Chondrocyte (in vitro differentiated cells): ENCODE measurements around the gene TMEM120B. TPM values are rescaled to one million over a fixed set of nuclear protein-coding genes. Genes with fewer than 3 reads are reported as not detected.

Experiments used
- DNase-seq: peaks from one replicate; pipeline ENCODE4 v3.0.0; 2021; ENCODE audit warnings: mixed read lengths, low spot score
- H3K27ac Mint-ChIP-seq: one replicate; pipeline ENCODE4 v1.8.0; 2021; ENCODE audit warnings: mild to moderate bottlenecking, moderate library complexity, mixed read lengths; ENCODE audit not compliant: unreplicated experiment
- H3K27me3 Mint-ChIP-seq: 2 replicates; pipeline ENCODE4 v1.8.0; 2021; ENCODE audit warnings: low read depth, mixed read lengths
- H3K36me3 Mint-ChIP-seq: 2 replicates; pipeline ENCODE4 v1.8.0; 2021; ENCODE audit warnings: low read depth, mixed read lengths
- H3K4me1 Mint-ChIP-seq: 2 replicates; pipeline ENCODE4 v1.8.0; 2021; ENCODE audit warnings: low read depth, mild to moderate bottlenecking, mixed read lengths
- H3K4me3 Mint-ChIP-seq: one replicate; pipeline ENCODE4 v1.8.0; 2021; ENCODE audit warnings: mild to moderate bottlenecking, moderate library complexity, mixed read lengths; ENCODE audit not compliant: unreplicated experiment
- H3K9me3 Mint-ChIP-seq: 2 replicates; pipeline ENCODE4 v1.8.0; 2021; ENCODE audit warnings: low read depth, mixed read lengths
- CTCF ChIP-seq: fragments of 200-600 bp; sonication (generic); IDR thresholded peaks from 2 replicates; pipeline ENCODE4 v1.5.0; 2021; ENCODE audit warnings: antibody characterized with exemption, mild to moderate bottlenecking, moderate library complexity
- total RNA-seq: library from RNA; stranded (reverse); gene quantifications from 3 replicates; pipeline ENCODE4 v1.2.1, GENCODE V29; 2021

TMEM120B gene
- total RNA-seq, 1 donor from 2014 or later, result 15.3 TPM

DNA sequence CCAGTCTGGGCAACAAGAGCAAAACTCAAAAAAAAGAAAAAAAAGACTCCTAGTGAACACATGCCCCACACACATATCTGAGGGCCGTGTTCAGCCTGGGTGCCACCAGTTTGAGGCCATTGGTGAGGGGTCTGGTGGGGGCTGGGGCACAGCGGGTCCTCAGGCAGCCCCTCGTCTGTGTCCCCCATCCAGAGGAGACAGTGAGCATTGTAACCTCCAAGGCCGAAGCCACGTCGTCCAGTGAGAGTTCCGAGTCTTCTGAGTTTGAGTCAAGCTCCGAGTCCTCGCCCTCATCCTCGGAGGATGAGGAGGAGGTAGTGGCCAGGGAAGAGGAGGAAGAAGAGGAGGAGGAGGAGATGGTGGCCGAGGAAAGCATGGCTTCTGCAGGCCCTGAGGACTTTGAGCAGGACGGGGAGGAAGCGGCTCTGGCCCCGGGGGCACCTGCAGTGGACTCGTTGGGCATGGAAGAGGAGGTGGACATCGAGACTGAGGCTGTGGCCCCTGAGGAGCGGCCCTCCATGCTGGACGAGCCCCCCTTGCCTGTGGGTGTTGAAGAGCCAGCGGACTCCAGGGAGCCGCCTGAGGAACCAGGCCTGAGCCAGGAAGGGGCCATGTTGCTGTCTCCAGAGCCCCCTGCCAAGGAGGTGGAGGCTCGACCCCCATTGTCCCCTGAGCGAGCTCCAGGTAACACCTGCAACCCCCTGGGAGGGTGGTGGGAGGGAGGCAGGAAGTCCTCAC is 106.8 kb downstream of the TMEM120B start:
- no peak overlapping the region for H3K27ac Mint-ChIP-seq
- DNase-seq, result no peak
- H3K9me3 Mint-ChIP-seq, result no peaks in the 10 kb centered on the region
- TF ChIP-seq CTCF, result no peak
- H3K4me3 Mint-ChIP-seq, result no peak overlapping the region
- H3K27me3 Mint-ChIP-seq, result no peaks in the 10 kb centered on the region
- H3K4me1 Mint-ChIP-seq, result no peaks in the 10 kb centered on the region
- peaks cover 20% of the 10 kb centered on the region for H3K36me3 Mint-ChIP-seq

- no peaks in the 10 kb centered on the region for H3K27me3 Mint-ChIP-seq
- no peak overlapping the region for H3K4me3 Mint-ChIP-seq
- TF ChIP-seq CTCF, result no peak
- no peak overlapping the region for H3K27ac Mint-ChIP-seq
- H3K4me1 Mint-ChIP-seq, result no peaks in the 10 kb centered on the region
- H3K9me3 Mint-ChIP-seq, result no peaks in the 10 kb centered on the region
- H3K36me3 Mint-ChIP-seq, result peaks cover 20% of the 10 kb centered on the region
- DNase-seq, result no peak
Observed at GRCh38 chr12:121820056-121820455, 107.5 kb downstream of the TMEM120B start.

DNA sequence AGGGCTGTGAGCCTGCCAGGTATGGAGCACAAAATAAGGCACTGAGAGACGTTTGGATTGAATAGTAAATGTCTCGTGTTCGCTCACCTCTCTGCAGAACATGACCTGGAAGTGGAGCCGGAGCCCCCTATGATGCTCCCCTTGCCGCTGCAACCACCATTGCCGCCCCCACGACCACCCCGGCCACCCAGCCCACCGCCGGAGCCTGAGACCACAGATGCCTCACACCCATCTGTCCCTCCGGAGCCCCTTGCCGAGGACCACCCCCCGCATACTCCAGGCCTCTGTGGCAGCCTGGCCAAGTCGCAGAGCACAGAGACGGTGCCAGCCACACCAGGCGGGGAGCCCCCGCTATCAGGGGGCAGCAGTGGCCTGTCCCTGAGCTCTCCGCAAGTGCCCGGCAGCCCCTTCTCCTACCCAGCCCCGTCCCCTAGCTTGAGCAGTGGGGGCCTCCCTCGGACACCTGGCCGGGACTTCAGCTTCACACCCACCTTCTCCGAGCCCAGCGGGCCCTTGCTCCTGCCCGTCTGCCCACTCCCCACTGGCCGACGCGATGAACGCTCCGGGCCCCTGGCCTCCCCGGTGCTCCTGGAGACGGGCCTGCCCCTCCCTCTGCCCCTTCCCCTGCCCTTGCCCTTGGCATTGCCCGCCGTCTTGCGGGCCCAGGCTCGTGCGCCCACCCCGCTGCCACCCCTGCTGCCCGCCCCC is 110.0 kb downstream of the TMEM120B start:
- no peak for TF ChIP-seq CTCF
- H3K27me3 Mint-ChIP-seq, result no peaks in the 10 kb centered on the region
- no peak overlapping the region for H3K4me3 Mint-ChIP-seq
- peaks cover 26% of the 10 kb centered on the region for H3K36me3 Mint-ChIP-seq
- H3K9me3 Mint-ChIP-seq, result no peaks in the 10 kb centered on the region
- no peaks in the 10 kb centered on the region for H3K4me1 Mint-ChIP-seq
- no peak overlapping the region for H3K27ac Mint-ChIP-seq
- DNase-seq, result no peak

GRCh38 chr12:121823101-121823726 is 110.7 kb downstream of the TMEM120B start:
- no peak for DNase-seq
- TF ChIP-seq CTCF, result peak; percentile 29
- no peaks in the 10 kb centered on the region for H3K4me1 Mint-ChIP-seq
- H3K9me3 Mint-ChIP-seq, result no peaks in the 10 kb centered on the region
- no peak overlapping the region for H3K27ac Mint-ChIP-seq
- peaks cover 22% of the 10 kb centered on the region for H3K36me3 Mint-ChIP-seq
- no peaks in the 10 kb centered on the region for H3K27me3 Mint-ChIP-seq
- no peak overlapping the region for H3K4me3 Mint-ChIP-seq

DNA sequence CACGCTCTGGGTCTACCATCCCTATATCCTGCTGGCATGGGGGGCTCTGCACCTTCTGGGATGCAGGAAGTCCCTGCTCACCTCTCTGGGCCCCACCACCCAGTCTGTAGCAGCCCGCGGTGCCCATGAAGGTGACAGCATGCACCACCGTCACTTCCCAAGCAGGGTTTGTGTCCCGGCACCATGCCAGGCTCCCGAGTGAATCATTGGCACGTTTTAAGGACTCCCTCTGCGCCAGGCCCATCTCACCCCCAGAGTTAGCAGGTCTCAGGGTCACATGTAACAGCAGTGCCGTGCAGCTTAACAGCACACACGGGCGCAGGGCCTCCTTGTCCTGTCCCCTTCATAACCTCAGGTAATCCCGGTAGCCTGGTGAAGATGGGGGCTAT is 111.2 kb downstream of the TMEM120B start:
- Mint-ChIP-seq H3K4me3 (no peak overlapping the region), H3K9me3 (no peaks in the 10 kb centered on the region), H3K27me3 (no peaks in the 10 kb centered on the region), H3K4me1 (no peaks in the 10 kb centered on the region), H3K36me3 (peaks cover 27% of the 10 kb centered on the region), H3K27ac (no peak overlapping the region)
- no peak for TF ChIP-seq CTCF
- DNase-seq, result no peak
